GM10266 (cell line): ENCODE results near the gene PPP2R2C.
A peak's percentile ranks its signal among the peaks of the same experiment; 100 is the strongest.

Source experiments
- DNase-seq: peaks from one replicate; pipeline ENCODE4 v3.0.0; 2012; ENCODE audit errors: extremely low spot score
- CTCF ChIP-seq: IDR thresholded peaks from 2 replicates; pipeline ENCODE4 v1.5.1; 2012; ENCODE audit warnings: mild to moderate bottlenecking, low read depth; ENCODE audit not compliant: control insufficient read depth, insufficient read depth; ENCODE audit errors: missing control alignments

The PPP2R2C gene

GRCh38 chr4:6473264-6474052 lies 1.0 kb upstream of the PPP2R2C start:
- no peak for TF ChIP-seq CTCF
- DNase-seq = no peak

GRCh38 chr4:6472008-6472386 lies 417 bp downstream of the PPP2R2C start:
- no peak for TF ChIP-seq CTCF

GRCh38 chr4:6471307-6472007 lies 957 bp downstream of the PPP2R2C start:
- DNase-seq = peak; percentile 35
- no peak for TF ChIP-seq CTCF

More at GRCh38 chr4:6472008-6472386, 417 bp downstream of the PPP2R2C start:
- DNase-seq = no peak

GRCh38 chr4:6470502-6471306 lies 1.7 kb downstream of the PPP2R2C start:
- no peak for TF ChIP-seq CTCF
- peak; percentile 48 for DNase-seq

- TF ChIP-seq CTCF = no peak
- DNase-seq = no peak
Measured at GRCh38 chr4:6469898-6470501, 2.4 kb downstream of the PPP2R2C start.

GRCh38 chr4:6469144-6469543 lies 3.3 kb downstream of the PPP2R2C start:
- TF ChIP-seq CTCF = no peak

More at GRCh38 chr4:6469144-6469543, 3.3 kb downstream of the PPP2R2C start:
- no peak for DNase-seq
